ENCODE data around the gene DUSP12. TPM values are rescaled to one million over a fixed set of nuclear protein-coding genes. Genes with fewer than 3 reads are reported as not detected.

Gene DUSP12
- total and polyA plus RNA-seq, 2 experiments from 2014 or later: 28.4 to 37.2 TPM

DNA sequence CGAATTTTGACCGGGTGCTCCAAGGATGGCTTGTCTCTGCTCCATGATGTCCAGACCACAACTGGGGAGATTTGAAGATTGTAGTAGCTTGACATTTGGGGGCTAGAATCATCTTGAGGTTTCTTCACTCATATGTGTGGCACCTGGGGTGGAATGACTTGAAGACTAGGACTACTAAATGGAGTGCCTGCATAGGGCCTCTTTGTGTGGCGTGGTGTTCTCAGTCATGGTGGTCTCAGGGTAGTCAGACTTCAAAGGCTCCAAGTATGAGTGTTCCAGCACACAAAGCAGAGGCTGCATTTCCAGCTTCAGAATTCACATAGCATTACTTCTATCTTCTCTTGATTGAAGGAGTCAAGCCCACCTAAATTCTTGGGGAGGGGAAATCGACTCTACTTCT lies 33.3 kb downstream of the DUSP12 start:
- no peak for DNase-seq (ENCODE audit: low spot score)
- Histone ChIP-seq H4K20me1 (replicated peaks; ENCODE audit: insufficient read depth) (0 out of 2 replicates have a peak, but pooled peaks cover 3% of the 10 kb centered on the region), H3F3A (replicated peaks; ENCODE audit: low read depth) (no peaks in the 10 kb centered on the region), H3K36me3 (ENCODE audit: insufficient read depth) (no peaks in the 10 kb centered on the region), H3K4me1 (ENCODE audit: insufficient read depth) (no peaks in the 10 kb centered on the region), H3K4me2 (no peak overlapping the region), H2AFZ (no peak overlapping the region), H3K9me2 (ENCODE audit: insufficient read depth) (no peaks in the 10 kb centered on the region), H3K27ac (ENCODE audit: low read depth) (no peak overlapping the region), H3K4me3 (no peak overlapping the region), H3K79me2 (replicated peaks; ENCODE audit: insufficient read depth) (no peaks in the 10 kb centered on the region), H3K27me3 (ENCODE audit: insufficient read depth) (no peaks in the 10 kb centered on the region)
- ATAC-seq: no peak
- no peak overlapping the region for H3K27ac Mint-ChIP-seq
- H3K27me3 Mint-ChIP-seq (ENCODE audit: insufficient read depth, low read depth, poor library complexity): no peaks in the 10 kb centered on the region
- no peaks in the 10 kb centered on the region for H3K4me1 Mint-ChIP-seq
- H3K9me3 Mint-ChIP-seq: no peaks in the 10 kb centered on the region
- H3K4me3 Mint-ChIP-seq: no peak overlapping the region
- TF ChIP-seq, protein P1, sequence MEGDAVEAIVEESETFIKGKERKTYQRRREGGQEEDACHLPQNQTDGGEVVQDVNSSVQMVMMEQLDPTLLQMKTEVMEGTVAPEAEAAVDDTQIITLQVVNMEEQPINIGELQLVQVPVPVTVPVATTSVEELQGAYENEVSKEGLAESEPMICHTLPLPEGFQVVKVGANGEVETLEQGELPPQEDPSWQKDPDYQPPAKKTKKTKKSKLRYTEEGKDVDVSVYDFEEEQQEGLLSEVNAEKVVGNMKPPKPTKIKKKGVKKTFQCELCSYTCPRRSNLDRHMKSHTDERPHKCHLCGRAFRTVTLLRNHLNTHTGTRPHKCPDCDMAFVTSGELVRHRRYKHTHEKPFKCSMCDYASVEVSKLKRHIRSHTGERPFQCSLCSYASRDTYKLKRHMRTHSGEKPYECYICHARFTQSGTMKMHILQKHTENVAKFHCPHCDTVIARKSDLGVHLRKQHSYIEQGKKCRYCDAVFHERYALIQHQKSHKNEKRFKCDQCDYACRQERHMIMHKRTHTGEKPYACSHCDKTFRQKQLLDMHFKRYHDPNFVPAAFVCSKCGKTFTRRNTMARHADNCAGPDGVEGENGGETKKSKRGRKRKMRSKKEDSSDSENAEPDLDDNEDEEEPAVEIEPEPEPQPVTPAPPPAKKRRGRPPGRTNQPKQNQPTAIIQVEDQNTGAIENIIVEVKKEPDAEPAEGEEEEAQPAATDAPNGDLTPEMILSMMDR (conservative IDR thresholded peaks at IDR 0.05; ENCODE audit: low read depth in 2 of 2): no peak
- TF ChIP-seq EZH2phosphoT487 (IDR thresholded peaks at IDR 0.05; ENCODE audit: unreplicated experiment): no peak
- TF ChIP-seq ZNF114 (CRISPR knock-in tag; IDR thresholded peaks at IDR 0.05): no peak
- TF ChIP-seq POLR2AphosphoS5 (IDR thresholded peaks at IDR 0.05; ENCODE audit: low read depth): no peak
- no peak for TF ChIP-seq ZNF331 (CRISPR knock-in tag; IDR thresholded peaks at IDR 0.05; ENCODE audit: low read depth)
- no peak for TF ChIP-seq STAT1 (IDR thresholded peaks at IDR 0.05; ENCODE audit: unreplicated experiment)
- no peak for TF ChIP-seq EZH2 (IDR thresholded peaks at IDR 0.05; ENCODE audit: low read depth, unreplicated experiment)
- no peak for TF ChIP-seq CREB1 (CRISPR knock-in tag; IDR thresholded peaks at IDR 0.05; ENCODE audit: low read depth)
- no peak for TF ChIP-seq NANOG (IDR thresholded peaks at IDR 0.05; ENCODE audit: borderline replicate concordance)
- TF ChIP-seq, protein P2, sequence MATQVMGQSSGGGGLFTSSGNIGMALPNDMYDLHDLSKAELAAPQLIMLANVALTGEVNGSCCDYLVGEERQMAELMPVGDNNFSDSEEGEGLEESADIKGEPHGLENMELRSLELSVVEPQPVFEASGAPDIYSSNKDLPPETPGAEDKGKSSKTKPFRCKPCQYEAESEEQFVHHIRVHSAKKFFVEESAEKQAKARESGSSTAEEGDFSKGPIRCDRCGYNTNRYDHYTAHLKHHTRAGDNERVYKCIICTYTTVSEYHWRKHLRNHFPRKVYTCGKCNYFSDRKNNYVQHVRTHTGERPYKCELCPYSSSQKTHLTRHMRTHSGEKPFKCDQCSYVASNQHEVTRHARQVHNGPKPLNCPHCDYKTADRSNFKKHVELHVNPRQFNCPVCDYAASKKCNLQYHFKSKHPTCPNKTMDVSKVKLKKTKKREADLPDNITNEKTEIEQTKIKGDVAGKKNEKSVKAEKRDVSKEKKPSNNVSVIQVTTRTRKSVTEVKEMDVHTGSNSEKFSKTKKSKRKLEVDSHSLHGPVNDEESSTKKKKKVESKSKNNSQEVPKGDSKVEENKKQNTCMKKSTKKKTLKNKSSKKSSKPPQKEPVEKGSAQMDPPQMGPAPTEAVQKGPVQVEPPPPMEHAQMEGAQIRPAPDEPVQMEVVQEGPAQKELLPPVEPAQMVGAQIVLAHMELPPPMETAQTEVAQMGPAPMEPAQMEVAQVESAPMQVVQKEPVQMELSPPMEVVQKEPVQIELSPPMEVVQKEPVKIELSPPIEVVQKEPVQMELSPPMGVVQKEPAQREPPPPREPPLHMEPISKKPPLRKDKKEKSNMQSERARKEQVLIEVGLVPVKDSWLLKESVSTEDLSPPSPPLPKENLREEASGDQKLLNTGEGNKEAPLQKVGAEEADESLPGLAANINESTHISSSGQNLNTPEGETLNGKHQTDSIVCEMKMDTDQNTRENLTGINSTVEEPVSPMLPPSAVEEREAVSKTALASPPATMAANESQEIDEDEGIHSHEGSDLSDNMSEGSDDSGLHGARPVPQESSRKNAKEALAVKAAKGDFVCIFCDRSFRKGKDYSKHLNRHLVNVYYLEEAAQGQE (IDR thresholded peaks at IDR 0.05; ENCODE audit: unreplicated experiment): no peak
- TF ChIP-seq, protein P3, sequence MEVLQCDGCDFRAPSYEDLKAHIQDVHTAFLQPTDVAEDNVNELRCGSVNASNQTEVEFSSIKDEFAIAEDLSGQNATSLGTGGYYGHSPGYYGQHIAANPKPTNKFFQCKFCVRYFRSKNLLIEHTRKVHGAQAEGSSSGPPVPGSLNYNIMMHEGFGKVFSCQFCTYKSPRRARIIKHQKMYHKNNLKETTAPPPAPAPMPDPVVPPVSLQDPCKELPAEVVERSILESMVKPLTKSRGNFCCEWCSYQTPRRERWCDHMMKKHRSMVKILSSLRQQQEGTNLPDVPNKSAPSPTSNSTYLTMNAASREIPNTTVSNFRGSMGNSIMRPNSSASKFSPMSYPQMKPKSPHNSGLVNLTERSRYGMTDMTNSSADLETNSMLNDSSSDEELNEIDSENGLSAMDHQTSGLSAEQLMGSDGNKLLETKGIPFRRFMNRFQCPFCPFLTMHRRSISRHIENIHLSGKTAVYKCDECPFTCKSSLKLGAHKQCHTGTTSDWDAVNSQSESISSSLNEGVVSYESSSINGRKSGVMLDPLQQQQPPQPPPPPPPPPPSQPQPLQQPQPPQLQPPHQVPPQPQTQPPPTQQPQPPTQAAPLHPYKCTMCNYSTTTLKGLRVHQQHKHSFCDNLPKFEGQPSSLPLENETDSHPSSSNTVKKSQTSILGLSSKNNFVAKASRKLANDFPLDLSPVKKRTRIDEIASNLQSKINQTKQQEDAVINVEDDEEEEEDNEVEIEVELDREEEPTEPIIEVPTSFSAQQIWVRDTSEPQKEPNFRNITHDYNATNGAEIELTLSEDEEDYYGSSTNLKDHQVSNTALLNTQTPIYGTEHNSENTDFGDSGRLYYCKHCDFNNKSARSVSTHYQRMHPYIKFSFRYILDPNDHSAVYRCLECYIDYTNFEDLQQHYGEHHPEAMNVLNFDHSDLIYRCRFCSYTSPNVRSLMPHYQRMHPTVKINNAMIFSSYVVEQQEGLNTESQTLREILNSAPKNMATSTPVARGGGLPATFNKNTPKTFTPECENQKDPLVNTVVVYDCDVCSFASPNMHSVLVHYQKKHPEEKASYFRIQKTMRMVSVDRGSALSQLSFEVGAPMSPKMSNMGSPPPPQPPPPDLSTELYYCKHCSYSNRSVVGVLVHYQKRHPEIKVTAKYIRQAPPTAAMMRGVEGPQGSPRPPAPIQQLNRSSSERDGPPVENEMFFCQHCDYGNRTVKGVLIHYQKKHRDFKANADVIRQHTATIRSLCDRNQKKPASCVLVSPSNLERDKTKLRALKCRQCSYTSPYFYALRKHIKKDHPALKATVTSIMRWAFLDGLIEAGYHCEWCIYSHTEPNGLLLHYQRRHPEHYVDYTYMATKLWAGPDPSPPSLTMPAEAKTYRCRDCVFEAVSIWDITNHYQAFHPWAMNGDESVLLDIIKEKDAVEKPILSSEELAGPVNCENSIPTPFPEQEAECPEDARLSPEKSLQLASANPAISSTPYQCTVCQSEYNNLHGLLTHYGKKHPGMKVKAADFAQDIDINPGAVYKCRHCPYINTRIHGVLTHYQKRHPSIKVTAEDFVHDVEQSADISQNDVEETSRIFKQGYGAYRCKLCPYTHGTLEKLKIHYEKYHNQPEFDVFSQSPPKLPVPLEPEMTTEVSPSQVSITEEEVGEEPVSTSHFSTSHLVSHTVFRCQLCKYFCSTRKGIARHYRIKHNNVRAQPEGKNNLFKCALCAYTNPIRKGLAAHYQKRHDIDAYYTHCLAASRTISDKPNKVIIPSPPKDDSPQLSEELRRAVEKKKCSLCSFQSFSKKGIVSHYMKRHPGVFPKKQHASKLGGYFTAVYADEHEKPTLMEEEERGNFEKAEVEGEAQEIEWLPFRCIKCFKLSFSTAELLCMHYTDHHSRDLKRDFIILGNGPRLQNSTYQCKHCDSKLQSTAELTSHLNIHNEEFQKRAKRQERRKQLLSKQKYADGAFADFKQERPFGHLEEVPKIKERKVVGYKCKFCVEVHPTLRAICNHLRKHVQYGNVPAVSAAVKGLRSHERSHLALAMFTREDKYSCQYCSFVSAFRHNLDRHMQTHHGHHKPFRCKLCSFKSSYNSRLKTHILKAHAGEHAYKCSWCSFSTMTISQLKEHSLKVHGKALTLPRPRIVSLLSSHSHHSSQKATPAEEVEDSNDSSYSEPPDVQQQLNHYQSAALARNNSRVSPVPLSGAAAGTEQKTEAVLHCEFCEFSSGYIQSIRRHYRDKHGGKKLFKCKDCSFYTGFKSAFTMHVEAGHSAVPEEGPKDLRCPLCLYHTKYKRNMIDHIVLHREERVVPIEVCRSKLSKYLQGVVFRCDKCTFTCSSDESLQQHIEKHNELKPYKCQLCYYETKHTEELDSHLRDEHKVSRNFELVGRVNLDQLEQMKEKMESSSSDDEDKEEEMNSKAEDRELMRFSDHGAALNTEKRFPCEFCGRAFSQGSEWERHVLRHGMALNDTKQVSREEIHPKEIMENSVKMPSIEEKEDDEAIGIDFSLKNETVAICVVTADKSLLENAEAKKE (CRISPR knock-in tag; IDR thresholded peaks at IDR 0.05): no peak
- no peak for TF ChIP-seq JUNB (IDR thresholded peaks at IDR 0.05; ENCODE audit: unreplicated experiment)
- TF ChIP-seq, protein P4, sequence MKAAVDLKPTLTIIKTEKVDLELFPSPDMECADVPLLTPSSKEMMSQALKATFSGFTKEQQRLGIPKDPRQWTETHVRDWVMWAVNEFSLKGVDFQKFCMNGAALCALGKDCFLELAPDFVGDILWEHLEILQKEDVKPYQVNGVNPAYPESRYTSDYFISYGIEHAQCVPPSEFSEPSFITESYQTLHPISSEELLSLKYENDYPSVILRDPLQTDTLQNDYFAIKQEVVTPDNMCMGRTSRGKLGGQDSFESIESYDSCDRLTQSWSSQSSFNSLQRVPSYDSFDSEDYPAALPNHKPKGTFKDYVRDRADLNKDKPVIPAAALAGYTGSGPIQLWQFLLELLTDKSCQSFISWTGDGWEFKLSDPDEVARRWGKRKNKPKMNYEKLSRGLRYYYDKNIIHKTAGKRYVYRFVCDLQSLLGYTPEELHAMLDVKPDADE (IDR thresholded peaks at IDR 0.05): no peak
- no peaks in the 10 kb centered on the region for H3K36me3 Mint-ChIP-seq (ENCODE audit: low read depth)

Measured in GM23338 (cell line).